ENCODE measurements around the gene CLINT1. TPM values are rescaled to one million over a fixed set of nuclear protein-coding genes. Genes with fewer than 3 reads are reported as not detected.

The CLINT1 gene
- polyA plus RNA-seq, 1 experiment, result 103 TPM

- POLR2A ChIA-PET, result no interaction called here
- TF ChIP-seq CTCF (IDR thresholded peaks at IDR 0.05; ENCODE audit: low read depth, low read length), result no peak
- no peak for DNase-seq (ENCODE audit: low read depth, low spot score)
- Histone ChIP-seq H3K4me3 (ENCODE audit: low read depth, low read length) (no peak overlapping the region), H3K9me3 (ENCODE audit: control insufficient read depth, insufficient read depth, low read length) (no peaks in the 10 kb centered on the region), H3K27me3 (ENCODE audit: control insufficient read depth, insufficient read depth, low read length) (peaks cover 4% of the 10 kb centered on the region), H3K27ac (ENCODE audit: low read depth, low read length) (no peak overlapping the region)
- CTCF ChIA-PET, result interaction anchor here (0.8 to 2.4 kb wide), 2 partner anchors 181 to 227 kb away, joined by 3 to 8 read pairs; no protein-coding TSS in a partner anchor
These were observed 91.3 kb downstream of the CLINT1 start for GRCh38 chr5:157767689-157768088.

- Histone ChIP-seq H3K9me3 (ENCODE audit: control insufficient read depth, insufficient read depth, low read length) (no peaks in the 10 kb centered on the region), H3K27ac (ENCODE audit: low read depth, low read length) (no peak overlapping the region), H3K27me3 (ENCODE audit: control insufficient read depth, insufficient read depth, low read length) (peaks cover 4% of the 10 kb centered on the region), H3K4me3 (ENCODE audit: low read depth, low read length) (no peak overlapping the region)
- TF ChIP-seq CTCF (IDR thresholded peaks at IDR 0.05; ENCODE audit: low read depth, low read length), result no peak
- no peak for DNase-seq (ENCODE audit: low read depth, low spot score)
- CTCF ChIA-PET, result no interaction called here
- POLR2A ChIA-PET, result no interaction called here
These were observed 92.0 kb downstream of the CLINT1 start for GRCh38 chr5:157766902-157767301.

- Histone ChIP-seq H3K27ac (ENCODE audit: low read depth, low read length) (no peak overlapping the region), H3K27me3 (ENCODE audit: control insufficient read depth, insufficient read depth, low read length) (peaks cover 4% of the 10 kb centered on the region), H3K4me3 (ENCODE audit: low read depth, low read length) (no peak overlapping the region), H3K9me3 (ENCODE audit: control insufficient read depth, insufficient read depth, low read length) (no peaks in the 10 kb centered on the region)
- ChIA-PET POLR2A (no interaction called here), CTCF (no interaction called here)
- no peak for TF ChIP-seq CTCF (IDR thresholded peaks at IDR 0.05; ENCODE audit: low read depth, low read length)
- DNase-seq (ENCODE audit: low read depth, low spot score), result no peak
These were observed 92.5 kb downstream of the CLINT1 start for GRCh38 chr5:157766442-157766841.

- POLR2A ChIA-PET, result no interaction called here
- Histone ChIP-seq H3K9me3 (ENCODE audit: control insufficient read depth, insufficient read depth, low read length) (no peaks in the 10 kb centered on the region), H3K4me3 (ENCODE audit: low read depth, low read length) (no peak overlapping the region), H3K27me3 (ENCODE audit: control insufficient read depth, insufficient read depth, low read length) (peaks cover under 1% of the 10 kb centered on the region), H3K27ac (ENCODE audit: low read depth, low read length) (no peak overlapping the region)
- no peak for TF ChIP-seq CTCF (IDR thresholded peaks at IDR 0.05; ENCODE audit: low read depth, low read length)
- CTCF ChIA-PET, result interaction anchor here (0.6 to 4.6 kb wide), 3 partner anchors 232 to 1342 kb away, joined by 3 to 87 read pairs (median 5); no protein-coding TSS in a partner anchor
- no peak for DNase-seq (ENCODE audit: low read depth, low spot score)
These were observed 94.4 kb downstream of the CLINT1 start for GRCh38 chr5:157764531-157764930.

GRCh38 chr5:157761690-157762621, 97.0 kb downstream of the CLINT1 start:
- Histone ChIP-seq H3K4me3 (ENCODE audit: low read depth, low read length) (no peak overlapping the region), H3K27me3 (ENCODE audit: control insufficient read depth, insufficient read depth, low read length) (no peaks in the 10 kb centered on the region), H3K9me3 (ENCODE audit: control insufficient read depth, insufficient read depth, low read length) (no peaks in the 10 kb centered on the region), H3K27ac (ENCODE audit: low read depth, low read length) (no peak overlapping the region)
- ChIA-PET POLR2A (no interaction called here), CTCF (interaction anchor here (0.6 to 4.7 kb wide), 66 partner anchors 9 to 1380 kb away, joined by 3 to 87 read pairs (median 4); partner anchors contain the start of genes CLINT1 and LSM11)
- peak; percentile 82 for TF ChIP-seq CTCF (IDR thresholded peaks at IDR 0.05; ENCODE audit: low read depth, low read length)
- DNase-seq (ENCODE audit: low read depth, low spot score), result no peak

All from AG04450 (cell line).